BLaER1 (cell line): ENCODE results near the gene PDZRN3.

ENCODE experiments used
- H3K27ac ChIP-seq: shearing (Covaris generic); formaldehyde crosslinking; 2 replicates; pipeline ENCODE4 v1.8.1; 2022
- H3K27me3 ChIP-seq: shearing (Covaris generic); formaldehyde crosslinking; 2 replicates; pipeline ENCODE4 v1.8.1; 2022
- H3K36me3 ChIP-seq: shearing (Covaris generic); formaldehyde crosslinking; 2 replicates; pipeline ENCODE4 v1.8.1; 2022
- H3K4me1 ChIP-seq: shearing (Covaris generic); formaldehyde crosslinking; 2 replicates; pipeline ENCODE4 v1.8.1; 2022
- H3K4me2 ChIP-seq: shearing (Covaris generic); formaldehyde crosslinking; 2 replicates; pipeline ENCODE4 v1.8.1; 2022
- H3K4me3 ChIP-seq: shearing (Covaris generic); formaldehyde crosslinking; 2 replicates; pipeline ENCODE4 v1.8.1; 2022
- H3K9ac ChIP-seq: shearing (Covaris generic); formaldehyde crosslinking; 2 replicates; pipeline ENCODE4 v1.8.1; 2022
- H3K9me3 ChIP-seq: shearing (Covaris generic); formaldehyde crosslinking; 2 replicates; pipeline ENCODE4 v1.8.1; 2022
- H4K20me1 ChIP-seq: shearing (Covaris generic); formaldehyde crosslinking; 2 replicates; pipeline ENCODE4 v1.8.1; 2022
- Cebpa-rat ChIP-seq: shearing (Covaris generic); IDR thresholded peaks from 2 replicates; pipeline ENCODE4 v1.8.1; 2022

PDZRN3 gene

DNA sequence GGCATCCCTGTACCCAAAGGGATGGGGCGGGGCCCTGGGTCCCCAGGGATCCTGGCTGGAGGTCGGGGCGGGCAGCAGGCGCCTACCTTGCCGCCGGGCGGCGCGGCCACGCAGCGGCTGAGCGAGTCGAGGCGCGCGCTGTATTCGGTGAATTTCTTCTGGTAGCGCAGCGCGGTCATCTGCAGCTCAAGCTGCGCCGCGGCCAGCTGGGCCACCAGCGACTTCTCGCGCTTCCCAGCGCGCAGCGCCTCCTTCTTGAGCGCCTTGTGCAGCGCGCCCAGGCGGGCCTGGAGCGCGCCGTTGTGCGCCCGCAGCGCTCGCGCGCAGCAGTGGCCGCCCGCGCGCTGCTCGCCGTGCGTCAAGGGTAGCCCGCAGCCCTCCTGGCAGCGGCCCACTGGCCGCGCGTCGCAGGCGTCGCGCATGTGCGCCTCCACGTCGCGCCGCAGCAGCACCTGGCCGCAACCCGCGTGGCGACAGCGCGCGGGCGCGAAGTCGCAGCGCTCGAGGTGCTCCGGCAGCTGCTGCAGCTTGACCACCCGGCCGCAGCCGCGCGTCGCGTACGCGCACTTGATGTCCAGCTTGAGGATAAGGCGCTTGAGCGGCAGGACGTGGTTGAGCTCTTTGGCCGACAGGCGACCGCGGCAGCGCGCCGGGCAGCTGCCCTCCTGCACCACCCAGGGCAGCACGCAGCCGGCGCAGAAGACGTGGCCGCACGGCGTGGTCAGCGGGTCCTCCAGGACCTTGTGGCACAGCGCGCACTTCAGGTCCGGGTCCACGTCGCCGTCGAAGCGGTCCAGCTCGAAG is 522 bp downstream of the PDZRN3 start:
- H3K4me2 ChIP-seq, result peak overlapping the region; percentile 59; the same call in 1 of the 2 replicates
- peaks cover 18% of the 10 kb centered on the region for H3K9me3 ChIP-seq
- TF ChIP-seq Cebpa-rat, result no peak
- H4K20me1 ChIP-seq, result no peaks in the 10 kb centered on the region
- H3K4me1 ChIP-seq, result peaks cover 32% of the 10 kb centered on the region
- H3K4me3 ChIP-seq, result no peak overlapping the region
- H3K9ac ChIP-seq, result no peak overlapping the region
- H3K27me3 ChIP-seq, result no peaks in the 10 kb centered on the region
- no peak overlapping the region for H3K27ac ChIP-seq
- no peaks in the 10 kb centered on the region for H3K36me3 ChIP-seq

DNA sequence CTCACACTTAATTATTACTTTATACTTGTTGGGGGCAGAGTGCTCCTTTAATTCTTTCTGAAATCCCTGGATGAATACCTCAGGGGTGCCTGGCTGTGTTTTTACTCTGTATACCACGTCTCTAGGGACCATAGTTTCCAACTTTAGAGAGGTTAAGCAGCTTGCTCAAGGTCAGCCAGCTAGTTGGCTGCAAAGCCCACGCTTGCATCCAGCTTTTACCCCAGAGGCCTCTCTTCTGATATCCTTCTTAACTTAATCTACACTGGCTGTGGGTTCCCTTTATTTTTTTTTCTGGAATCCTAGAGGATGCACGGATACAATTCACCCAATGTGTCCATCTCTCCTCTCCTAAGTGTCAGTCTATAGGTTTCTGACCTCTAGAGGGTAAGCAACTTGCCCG is 1.4 kb downstream of the PDZRN3 start:
- no peak overlapping the region for H3K4me3 ChIP-seq
- H3K9ac ChIP-seq, result no peak overlapping the region
- peak overlapping the region; percentile 59 for H3K4me2 ChIP-seq
- H4K20me1 ChIP-seq, result no peaks in the 10 kb centered on the region
- peaks cover 32% of the 10 kb centered on the region for H3K4me1 ChIP-seq
- no peak overlapping the region for H3K27ac ChIP-seq
- peaks cover 18% of the 10 kb centered on the region for H3K9me3 ChIP-seq
- no peak for TF ChIP-seq Cebpa-rat
- no peaks in the 10 kb centered on the region for H3K36me3 ChIP-seq
- no peaks in the 10 kb centered on the region for H3K27me3 ChIP-seq

- TF ChIP-seq Cebpa-rat, result no peak
- no peak overlapping the region for H3K9ac ChIP-seq
- peaks cover 18% of the 10 kb centered on the region for H3K9me3 ChIP-seq
- no peak overlapping the region for H3K4me3 ChIP-seq
- H4K20me1 ChIP-seq, result no peaks in the 10 kb centered on the region
- peaks cover 32% of the 10 kb centered on the region for H3K4me1 ChIP-seq
- H3K27ac ChIP-seq, result peak overlapping the region; percentile 32; the same call in 1 of the 2 replicates
- H3K27me3 ChIP-seq, result no peaks in the 10 kb centered on the region
- H3K4me2 ChIP-seq, result peak overlapping the region; percentile 59
- no peaks in the 10 kb centered on the region for H3K36me3 ChIP-seq
Observed at GRCh38 chr3:73622091-73622805, 2.5 kb downstream of the PDZRN3 start.

- H3K4me1 ChIP-seq, result peaks cover 28% of the 10 kb centered on the region
- H3K9ac ChIP-seq, result no peak overlapping the region
- H3K27ac ChIP-seq, result 0 out of 2 replicates have a peak overlapping the region, but pooled peaks have one; percentile 16
- no peaks in the 10 kb centered on the region for H3K36me3 ChIP-seq
- H3K9me3 ChIP-seq, result peaks cover 18% of the 10 kb centered on the region
- H4K20me1 ChIP-seq, result no peaks in the 10 kb centered on the region
- no peaks in the 10 kb centered on the region for H3K27me3 ChIP-seq
- no peak overlapping the region for H3K4me2 ChIP-seq
- no peak for TF ChIP-seq Cebpa-rat
- H3K4me3 ChIP-seq, result no peak overlapping the region
Observed at GRCh38 chr3:73621388-73621787, 3.4 kb downstream of the PDZRN3 start.

GRCh38 chr3:73618461-73618860 is 6.3 kb downstream of the PDZRN3 start:
- TF ChIP-seq Cebpa-rat, result no peak
- Histone ChIP-seq H3K4me3 (no peak overlapping the region), H3K9me3 (no peaks in the 10 kb centered on the region), H3K27ac (no peak overlapping the region), H3K4me1 (peaks cover 22% of the 10 kb centered on the region), H3K9ac (no peak overlapping the region), H3K4me2 (no peak overlapping the region), H3K36me3 (no peaks in the 10 kb centered on the region), H3K27me3 (no peaks in the 10 kb centered on the region), H4K20me1 (no peaks in the 10 kb centered on the region)

- Histone ChIP-seq H3K4me2 (no peak overlapping the region), H4K20me1 (no peaks in the 10 kb centered on the region), H3K4me1 (no peaks in the 10 kb centered on the region), H3K27me3 (no peaks in the 10 kb centered on the region), H3K27ac (no peak overlapping the region), H3K9ac (no peak overlapping the region), H3K9me3 (no peaks in the 10 kb centered on the region), H3K36me3 (no peaks in the 10 kb centered on the region), H3K4me3 (no peak overlapping the region)
- TF ChIP-seq Cebpa-rat, result no peak
Observed at GRCh38 chr3:73616056-73616455, 8.7 kb downstream of the PDZRN3 start.

GRCh38 chr3:73614419-73614818 is 10.3 kb downstream of the PDZRN3 start:
- Histone ChIP-seq H3K27ac (no peak overlapping the region), H4K20me1 (no peaks in the 10 kb centered on the region), H3K27me3 (no peaks in the 10 kb centered on the region), H3K4me2 (no peak overlapping the region), H3K9me3 (no peaks in the 10 kb centered on the region), H3K9ac (no peak overlapping the region), H3K4me1 (no peaks in the 10 kb centered on the region), H3K4me3 (no peak overlapping the region), H3K36me3 (no peaks in the 10 kb centered on the region)
- TF ChIP-seq Cebpa-rat, result no peak

DNA sequence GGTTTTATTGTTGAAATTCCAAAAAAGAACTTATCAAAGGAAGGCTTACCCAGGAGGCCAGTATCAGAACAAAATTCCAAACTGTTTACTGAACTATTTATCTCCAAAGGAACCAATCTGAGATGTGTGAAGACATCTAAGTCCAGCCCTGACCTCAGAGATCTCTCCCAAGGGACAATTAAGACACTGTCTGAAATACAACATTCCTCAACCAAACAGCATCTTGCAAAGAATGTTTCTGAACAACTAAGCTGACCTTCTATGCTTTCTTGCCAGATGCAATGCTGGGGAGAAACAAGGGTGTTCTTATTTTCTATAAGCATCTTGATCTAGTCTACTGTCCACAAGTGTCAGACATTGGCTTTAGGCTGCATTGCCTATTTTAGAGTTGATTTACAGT is 13.6 kb downstream of the PDZRN3 start:
- H3K4me3 ChIP-seq, result no peak overlapping the region
- no peaks in the 10 kb centered on the region for H4K20me1 ChIP-seq
- H3K4me1 ChIP-seq, result no peaks in the 10 kb centered on the region
- no peak overlapping the region for H3K4me2 ChIP-seq
- no peaks in the 10 kb centered on the region for H3K9me3 ChIP-seq
- H3K9ac ChIP-seq, result no peak overlapping the region
- no peak for TF ChIP-seq Cebpa-rat
- no peaks in the 10 kb centered on the region for H3K27me3 ChIP-seq
- H3K36me3 ChIP-seq, result no peaks in the 10 kb centered on the region
- H3K27ac ChIP-seq, result no peak overlapping the region

- Histone ChIP-seq H3K4me2 (no peak overlapping the region), H3K9me3 (no peaks in the 10 kb centered on the region), H3K4me3 (no peak overlapping the region), H3K36me3 (no peaks in the 10 kb centered on the region), H3K27ac (no peak overlapping the region), H3K4me1 (no peaks in the 10 kb centered on the region), H4K20me1 (no peaks in the 10 kb centered on the region), H3K9ac (no peak overlapping the region), H3K27me3 (no peaks in the 10 kb centered on the region)
- no peak for TF ChIP-seq Cebpa-rat
Observed at GRCh38 chr3:73610493-73610892, 14.2 kb downstream of the PDZRN3 start.

DNA sequence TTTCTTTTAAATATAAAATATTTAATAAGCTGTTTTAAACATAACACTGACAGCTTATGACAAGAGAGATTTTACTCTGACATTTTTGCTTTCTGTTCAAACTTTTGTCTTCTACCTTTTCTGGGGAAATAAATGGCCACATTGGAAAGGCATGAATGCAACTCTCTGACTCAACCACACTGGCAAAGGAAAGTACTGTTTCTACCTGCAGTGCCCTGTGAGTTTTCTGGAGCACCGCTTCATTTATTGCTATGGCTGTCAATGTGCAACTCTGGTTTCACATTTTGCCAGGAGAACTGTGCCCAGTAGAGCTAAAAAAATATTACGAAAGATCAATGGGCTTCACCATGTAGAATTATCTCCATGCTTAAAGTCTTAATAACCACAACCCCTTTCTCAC is 15.1 kb downstream of the PDZRN3 start:
- no peak overlapping the region for H3K4me3 ChIP-seq
- H3K4me1 ChIP-seq, result no peaks in the 10 kb centered on the region
- H3K27me3 ChIP-seq, result no peaks in the 10 kb centered on the region
- H3K36me3 ChIP-seq, result no peaks in the 10 kb centered on the region
- H3K9ac ChIP-seq, result no peak overlapping the region
- H3K4me2 ChIP-seq, result no peak overlapping the region
- H3K27ac ChIP-seq, result no peak overlapping the region
- H3K9me3 ChIP-seq, result no peaks in the 10 kb centered on the region
- TF ChIP-seq Cebpa-rat, result no peak
- no peaks in the 10 kb centered on the region for H4K20me1 ChIP-seq
